Subcutaneous abdominal adipose tissue (tissue), 5 donors: ENCODE data around the gene ASXL1.

ENCODE experiments used
- H3K27ac ChIP-seq: one replicate; pipeline ENCODE4 v1.7.0; 2013; ENCODE audit warnings: low read depth, mild to moderate bottlenecking, inconsistent platforms, low read length, moderate library complexity
- H3K27me3 ChIP-seq, 5 donors: one replicate each; pipeline ENCODE4 v1.7.0; 2013; ENCODE audit warnings: low read length in 5 of 5, inconsistent platforms in 1 of 5; ENCODE audit not compliant: control insufficient read depth in 5 of 5, insufficient read depth in 4 of 5
- H3K36me3 ChIP-seq, 5 donors: one replicate each; pipeline ENCODE4 v1.7.0; 2013; ENCODE audit warnings: low read length in 5 of 5; ENCODE audit not compliant: control insufficient read depth in 5 of 5, insufficient read depth in 5 of 5
- H3K4me1 ChIP-seq, 5 donors: one replicate each; pipeline ENCODE4 v1.7.0; 2013; ENCODE audit warnings: low read length in 5 of 5, mild to moderate bottlenecking in 3 of 5, moderate library complexity in 1 of 5; ENCODE audit not compliant: control insufficient read depth in 5 of 5, insufficient read depth in 5 of 5
- H3K4me3 ChIP-seq, 5 donors: one replicate each; pipeline ENCODE4 v1.7.0; 2013; ENCODE audit warnings: low read length in 5 of 5, low read depth in 1 of 5
- H3K9ac ChIP-seq, 5 donors: one replicate each; pipeline ENCODE4 v1.7.0; 2013; ENCODE audit warnings: low read length in 5 of 5, mild to moderate bottlenecking in 4 of 5, moderate library complexity in 3 of 5
- H3K9me3 ChIP-seq, 5 donors: one replicate each; pipeline ENCODE4 v1.7.0; 2013; ENCODE audit warnings: low read length in 5 of 5; ENCODE audit not compliant: control insufficient read depth in 5 of 5
- donor health status: healthy.
- donor health status: healthy.
- donor health status: healthy.
- donor health status: healthy.
- donor health status: healthy.

The ASXL1 gene

GRCh38 chr20:32421290-32421689 lies 63.2 kb downstream of the ASXL1 start:
- no peak overlapping the region for H3K4me3 ChIP-seq
- H3K9ac ChIP-seq = no peak overlapping the region
- no peaks in the 10 kb centered on the region for H3K9me3 ChIP-seq
- H3K27ac ChIP-seq = no peak overlapping the region
- H3K36me3 ChIP-seq = no peaks in the 10 kb centered on the region
- no peaks in the 10 kb centered on the region for H3K4me1 ChIP-seq
- H3K27me3 ChIP-seq = no peaks in the 10 kb centered on the region

DNA sequence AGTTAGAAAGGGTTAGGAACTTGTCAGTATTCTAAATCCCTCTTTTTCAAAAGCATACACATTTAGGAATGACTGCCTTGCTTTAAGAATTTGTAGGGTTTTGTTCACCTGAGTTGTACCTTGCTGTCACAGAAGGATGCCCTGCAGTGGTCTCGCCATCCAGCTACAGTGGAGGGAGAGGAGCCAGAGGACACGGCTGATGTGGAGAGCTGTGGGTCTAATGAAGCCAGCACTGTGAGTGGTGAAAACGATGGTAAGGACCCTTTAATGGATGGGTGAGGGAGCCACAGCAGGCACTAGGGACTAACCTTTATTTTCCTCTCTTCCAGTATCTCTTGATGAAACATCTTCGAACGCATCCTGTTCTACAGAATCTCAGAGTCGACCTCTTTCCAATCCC lies 69.9 kb downstream of the ASXL1 start:
- H3K9me3 ChIP-seq = no peaks in the 10 kb centered on the region
- H3K36me3 ChIP-seq = peaks cover 22 to 53% (median 48%) of the 10 kb centered on the region in 5 donors
- no peak overlapping the region for H3K27ac ChIP-seq
- H3K9ac ChIP-seq = no peak overlapping the region
- peaks cover 0 to 12% (median 0%) of the 10 kb centered on the region in 5 donors for H3K4me1 ChIP-seq
- H3K27me3 ChIP-seq = no peaks in the 10 kb centered on the region
- no peak overlapping the region for H3K4me3 ChIP-seq

GRCh38 chr20:32429343-32429742 lies 71.2 kb downstream of the ASXL1 start:
- H3K4me3 ChIP-seq = no peak overlapping the region
- H3K4me1 ChIP-seq = peaks cover 0 to 22% (median 0%) of the 10 kb centered on the region in 5 donors
- no peak overlapping the region for H3K27ac ChIP-seq
- no peak overlapping the region for H3K9ac ChIP-seq
- H3K36me3 ChIP-seq = peaks cover 27 to 67% (median 61%) of the 10 kb centered on the region in 5 donors
- H3K9me3 ChIP-seq = no peaks in the 10 kb centered on the region
- H3K27me3 ChIP-seq = no peaks in the 10 kb centered on the region

GRCh38 chr20:32429745-32430360 lies 71.7 kb downstream of the ASXL1 start:
- Histone ChIP-seq H3K9me3 (no peaks in the 10 kb centered on the region), H3K9ac (no peak overlapping the region), H3K36me3 (peaks cover 27 to 72% (median 66%) of the 10 kb centered on the region in 5 donors), H3K27me3 (no peaks in the 10 kb centered on the region), H3K27ac (no peak overlapping the region), H3K4me3 (no peak overlapping the region), H3K4me1 (peaks cover 0 to 22% (median 0%) of the 10 kb centered on the region in 5 donors)

GRCh38 chr20:32431457-32431856 lies 73.3 kb downstream of the ASXL1 start:
- peaks cover 27 to 88% (median 82%) of the 10 kb centered on the region in 5 donors for H3K36me3 ChIP-seq
- H3K27me3 ChIP-seq = no peaks in the 10 kb centered on the region
- no peak overlapping the region for H3K4me3 ChIP-seq
- H3K4me1 ChIP-seq = peaks cover 0 to 22% (median 0%) of the 10 kb centered on the region in 5 donors
- H3K9ac ChIP-seq = no peak overlapping the region
- no peak overlapping the region for H3K27ac ChIP-seq
- H3K9me3 ChIP-seq = no peaks in the 10 kb centered on the region

- H3K4me1 ChIP-seq = peaks cover 0 to 22% (median 0%) of the 10 kb centered on the region in 5 donors
- H3K27me3 ChIP-seq = no peaks in the 10 kb centered on the region
- no peak overlapping the region for H3K4me3 ChIP-seq
- no peak overlapping the region for H3K27ac ChIP-seq
- no peaks in the 10 kb centered on the region for H3K9me3 ChIP-seq
- H3K9ac ChIP-seq = no peak overlapping the region
- H3K36me3 ChIP-seq = peaks cover 27 to 96% (median 90%) of the 10 kb centered on the region in 5 donors
Observed at GRCh38 chr20:32432277-32432676, 74.1 kb downstream of the ASXL1 start.

- Histone ChIP-seq H3K9me3 (no peaks in the 10 kb centered on the region), H3K4me1 (peaks cover 0 to 22% (median 1%) of the 10 kb centered on the region in 5 donors), H3K9ac (no peak overlapping the region), H3K4me3 (no peak overlapping the region), H3K27ac (peak overlapping the region; percentile 60), H3K36me3 (peaks cover 27 to 99% (median 97%) of the 10 kb centered on the region in 5 donors), H3K27me3 (no peaks in the 10 kb centered on the region)
Observed at GRCh38 chr20:32433311-32434021, 75.3 kb downstream of the ASXL1 start.

- H3K4me3 ChIP-seq = no peak overlapping the region
- no peaks in the 10 kb centered on the region for H3K27me3 ChIP-seq
- H3K27ac ChIP-seq = peak overlapping the region; percentile 60
- no peaks in the 10 kb centered on the region for H3K9me3 ChIP-seq
- H3K36me3 ChIP-seq = peaks cover 23 to 98% (median 92%) of the 10 kb centered on the region in 5 donors
- no peak overlapping the region for H3K9ac ChIP-seq
- peaks cover 1 to 29% (median 11%) of the 10 kb centered on the region in 5 donors for H3K4me1 ChIP-seq
Observed at GRCh38 chr20:32434434-32434833, 76.3 kb downstream of the ASXL1 start.

- H3K27ac ChIP-seq = no peak overlapping the region
- no peak overlapping the region for H3K4me3 ChIP-seq
- H3K27me3 ChIP-seq = no peaks in the 10 kb centered on the region
- H3K4me1 ChIP-seq = peaks cover 2 to 31% (median 14%) of the 10 kb centered on the region in 5 donors
- H3K36me3 ChIP-seq = peaks cover 19 to 89% (median 83%) of the 10 kb centered on the region in 5 donors
- H3K9me3 ChIP-seq = no peaks in the 10 kb centered on the region
- no peak overlapping the region for H3K9ac ChIP-seq
Observed at GRCh38 chr20:32435449-32436107, 77.4 kb downstream of the ASXL1 start.
